Tibial nerve (tissue), 4 donors: ENCODE results near the gene DACT2. TPM values are rescaled to one million over a fixed set of nuclear protein-coding genes. Genes with fewer than 3 reads are reported as not detected.

Source experiments
- DNase-seq, 2 donors: peaks; one replicate each; pipeline ENCODE4 v3.0.0-alpha.2; 2019; ENCODE audit warnings: low spot score in 2 of 2
- H3K27ac ChIP-seq, 4 donors: fragments of 200-600 bp; sonication (generic) in 3 of 4; one replicate each; pipeline ENCODE4 v1.5.1; 2017 to 2019; ENCODE audit warnings: mild to moderate bottlenecking in 1 of 4
- H3K27me3 ChIP-seq, 2 donors: fragments of 200-600 bp; sonication (generic) in 1 of 2; one replicate each; pipeline versions ENCODE4 v1.5.1 to v1.6.0; 2017 to 2019
- H3K36me3 ChIP-seq, 3 donors: fragments of 200-600 bp; sonication (generic); one replicate each; pipeline ENCODE4 v1.5.1; 2018 to 2019
- H3K4me1 ChIP-seq, 4 donors: fragments of 200-600 bp; sonication (generic) in 3 of 4; one replicate each; pipeline ENCODE4 v1.5.1; 2017 to 2019
- H3K4me3 ChIP-seq, 4 donors: fragments of 200-600 bp; sonication (generic) in 3 of 4; one replicate each; pipeline ENCODE4 v1.5.1; 2017 to 2019; ENCODE audit warnings: mild to moderate bottlenecking in 1 of 4, moderate library complexity in 1 of 4
- H3K9me3 ChIP-seq, 4 donors: fragments of 200-600 bp; sonication (generic) in 3 of 4; one replicate each; pipeline ENCODE4 v1.5.1; 2017 to 2019
- EP300 ChIP-seq, 2 donors: sonication (generic); formaldehyde crosslinking; IDR thresholded peaks; one replicate each; pipeline ENCODE4 v1.6.1; 2017; ENCODE audit warnings: antibody characterized with exemption in 2 of 2, mild to moderate bottlenecking in 1 of 2
- POLR2A ChIP-seq, 2 donors: fragments of 450-650 bp; IDR thresholded peaks; one replicate each; pipeline ENCODE4 v1.6.1; 2017; ENCODE audit warnings: antibody characterized with exemption in 2 of 2, mild to moderate bottlenecking in 2 of 2, moderate library complexity in 2 of 2
- WGBS, 2 donors: methylation state at CpG; one replicate each; pipeline ENCODE4 v1.1.5; 2018; 5-methylcytosine and 5-hydroxymethylcytosine counted together
- total RNA-seq, 4 donors: library from RNA; depleted of rRNA; stranded (reverse); fragments of >200 nt; gene quantifications; one replicate each; pipeline ENCODE4 v1.1.0, GENCODE V29; 2016
- TF ChIP-seq, protein P1 (sequence below), 5 experiments: fragments of 200-600 bp in 3 of 5; fragments of 450-650 bp in 2 of 5; sonication (generic) in 3 of 5; IDR thresholded peaks; one replicate each; pipeline ENCODE4 v1.5.1; 2016 to 2019; ENCODE audit warnings: antibody characterized with exemption in 5 of 5, mild to moderate bottlenecking in 3 of 5, moderate library complexity in 2 of 5

Gene DACT2
- total RNA-seq, 4 donors from 2014 or later: 0.30 to 1.5 (median 1.3) TPM; not detected in 1

DNA sequence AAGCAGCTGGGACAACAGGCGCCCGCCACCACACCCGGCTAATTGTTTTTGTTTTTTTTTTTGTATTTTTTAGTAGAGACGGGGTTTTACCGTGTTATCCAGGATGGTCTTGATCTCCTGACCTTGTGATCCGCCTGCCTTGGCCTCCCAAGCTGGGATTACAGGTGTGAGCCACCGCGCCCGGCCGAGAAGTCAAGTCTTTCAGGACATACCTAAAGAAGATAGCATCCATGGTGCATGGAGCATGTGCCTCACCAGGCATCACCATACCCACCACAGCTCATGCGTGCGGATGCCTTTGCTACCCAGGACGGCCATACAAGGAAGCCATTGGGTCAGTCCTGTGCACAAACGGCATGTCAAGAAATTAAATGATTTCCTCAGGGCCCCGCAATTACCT, 60.8 kb downstream of the DACT2 start:
- Histone ChIP-seq H3K9me3 (peaks cover 0 to 17% (median 0%) of the 10 kb centered on the region in 4 donors), H3K36me3 (no peaks in the 10 kb centered on the region), H3K27me3 (no peaks in the 10 kb centered on the region), H3K4me1 (no peaks in the 10 kb centered on the region), H3K4me3 (no peak overlapping the region), H3K27ac (no peak overlapping the region)
- DNase-seq: no peak
- WGBS, 2 donors: 87 to 88% methylated on average over 15 of the region's 15 CpGs
- no peak for TF ChIP-seq POLR2A (IDR thresholded peaks at IDR 0.05)
- TF ChIP-seq EP300 (IDR thresholded peaks at IDR 0.05): no peak
- TF ChIP-seq, protein P1, sequence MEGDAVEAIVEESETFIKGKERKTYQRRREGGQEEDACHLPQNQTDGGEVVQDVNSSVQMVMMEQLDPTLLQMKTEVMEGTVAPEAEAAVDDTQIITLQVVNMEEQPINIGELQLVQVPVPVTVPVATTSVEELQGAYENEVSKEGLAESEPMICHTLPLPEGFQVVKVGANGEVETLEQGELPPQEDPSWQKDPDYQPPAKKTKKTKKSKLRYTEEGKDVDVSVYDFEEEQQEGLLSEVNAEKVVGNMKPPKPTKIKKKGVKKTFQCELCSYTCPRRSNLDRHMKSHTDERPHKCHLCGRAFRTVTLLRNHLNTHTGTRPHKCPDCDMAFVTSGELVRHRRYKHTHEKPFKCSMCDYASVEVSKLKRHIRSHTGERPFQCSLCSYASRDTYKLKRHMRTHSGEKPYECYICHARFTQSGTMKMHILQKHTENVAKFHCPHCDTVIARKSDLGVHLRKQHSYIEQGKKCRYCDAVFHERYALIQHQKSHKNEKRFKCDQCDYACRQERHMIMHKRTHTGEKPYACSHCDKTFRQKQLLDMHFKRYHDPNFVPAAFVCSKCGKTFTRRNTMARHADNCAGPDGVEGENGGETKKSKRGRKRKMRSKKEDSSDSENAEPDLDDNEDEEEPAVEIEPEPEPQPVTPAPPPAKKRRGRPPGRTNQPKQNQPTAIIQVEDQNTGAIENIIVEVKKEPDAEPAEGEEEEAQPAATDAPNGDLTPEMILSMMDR (IDR thresholded peaks at IDR 0.05): no peak

DNA sequence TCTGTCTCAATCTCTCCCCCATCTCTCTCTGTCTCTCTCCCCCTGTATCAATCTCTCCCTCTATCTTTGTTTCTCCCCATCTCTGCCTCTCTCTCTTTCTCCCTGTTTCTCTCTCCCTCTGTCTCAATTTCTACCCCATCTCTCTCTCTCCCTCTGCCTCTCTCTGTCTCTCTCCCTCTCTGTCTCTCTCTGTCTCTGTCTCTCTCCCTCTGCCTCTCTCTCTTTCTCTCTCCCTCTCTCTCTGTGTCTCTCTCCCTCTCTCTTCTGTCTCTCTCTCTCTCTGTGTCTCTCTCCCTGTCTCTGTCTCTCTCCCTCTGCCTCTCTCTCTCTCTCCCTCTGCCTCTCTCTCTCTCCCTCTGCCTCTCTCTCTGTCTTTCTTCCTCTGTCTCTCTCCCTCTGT, 62.6 kb downstream of the DACT2 start:
- Histone ChIP-seq H3K4me3 (no peak overlapping the region), H3K36me3 (no peaks in the 10 kb centered on the region), H3K9me3 (peaks cover 0 to 17% (median 0%) of the 10 kb centered on the region in 4 donors), H3K27me3 (no peaks in the 10 kb centered on the region), H3K27ac (no peak overlapping the region), H3K4me1 (no peaks in the 10 kb centered on the region)
- no peak for DNase-seq
- no peak for TF ChIP-seq EP300 (IDR thresholded peaks at IDR 0.05)
- TF ChIP-seq, protein P1 (IDR thresholded peaks at IDR 0.05): no peak
- TF ChIP-seq POLR2A (IDR thresholded peaks at IDR 0.05): no peak

Other genes with a start within 250 kb of the DACT2 start
- 10 to 100 TPM in 3 of 4 donors, 1 to 10 TPM in 1; 9.9 to 14.4 (median 12.5) TPM for gene FRMD1, start 240.6 kb downstream of the DACT2 start, total RNA-seq
- 100 to 1,000 TPM in 3 of 4 donors, 10 to 100 TPM in 1; 74.7 to 139 (median 118) TPM for gene SMOC2, start 121.4 kb upstream of the DACT2 start, total RNA-seq